ENCODE measurements around the gene MCM3.

Gene MCM3

GRCh38 chr6:52317841-52318581 lies 33.5 kb upstream of the MCM3 start:
- Histone ChIP-seq H3F3A (ENCODE audit: control insufficient read depth, insufficient read depth) (no peaks in the 10 kb centered on the region), H3K36me3 (ENCODE audit: control insufficient read depth, low read length) (no peaks in the 10 kb centered on the region), H3K4me2 (ENCODE audit: low read length) (no peak overlapping the region), H3K4me3 (ENCODE audit: low read length) (no peak overlapping the region), H3K79me2 (ENCODE audit: control insufficient read depth, low read length) (no peaks in the 10 kb centered on the region), H3K27ac (ENCODE audit: low read depth, low read length) (no peak overlapping the region), H3K4me1 (ENCODE audit: control insufficient read depth, low read length) (no peaks in the 10 kb centered on the region), H3K27me3 (ENCODE audit: control insufficient read depth, low read length) (no peaks in the 10 kb centered on the region), H4K20me1 (ENCODE audit: control insufficient read depth, insufficient read depth, low read depth, low read length) (no peaks in the 10 kb centered on the region), H3K9me3 (ENCODE audit: control insufficient read depth, insufficient read depth, low read length) (no peaks in the 10 kb centered on the region), H3K9me2 (replicated peaks; ENCODE audit: control insufficient read depth, low read length) (no peaks in the 10 kb centered on the region)
- TF ChIP-seq CTCF (IDR thresholded peaks at IDR 0.05; ENCODE audit: low read depth, low read length, poor library complexity, severe bottlenecking) (no peak), EZH2phosphoT487 (IDR thresholded peaks at IDR 0.05; ENCODE audit: borderline replicate concordance, low read length) (no peak)

- Histone ChIP-seq H3K27ac (ENCODE audit: low read depth, low read length) (no peak overlapping the region), H3K36me3 (ENCODE audit: control insufficient read depth, low read length) (no peaks in the 10 kb centered on the region), H3K27me3 (ENCODE audit: control insufficient read depth, low read length) (no peaks in the 10 kb centered on the region), H3K79me2 (ENCODE audit: control insufficient read depth, low read length) (no peaks in the 10 kb centered on the region), H3K4me2 (ENCODE audit: low read length) (no peak overlapping the region), H3K9me3 (ENCODE audit: control insufficient read depth, insufficient read depth, low read length) (no peaks in the 10 kb centered on the region), H3K4me3 (ENCODE audit: low read length) (no peak overlapping the region), H4K20me1 (ENCODE audit: control insufficient read depth, insufficient read depth, low read depth, low read length) (no peaks in the 10 kb centered on the region), H3K9me2 (replicated peaks; ENCODE audit: control insufficient read depth, low read length) (no peaks in the 10 kb centered on the region), H3F3A (ENCODE audit: control insufficient read depth, insufficient read depth) (0 out of 2 replicates have a peak, but pooled peaks cover 4% of the 10 kb centered on the region), H3K4me1 (ENCODE audit: control insufficient read depth, low read length) (no peaks in the 10 kb centered on the region)
- TF ChIP-seq EZH2phosphoT487 (IDR thresholded peaks at IDR 0.05; ENCODE audit: borderline replicate concordance, low read length) (no peak), CTCF (IDR thresholded peaks at IDR 0.05; ENCODE audit: low read depth, low read length, poor library complexity, severe bottlenecking) (no peak)
Observed at GRCh38 chr6:52317211-52317610, 32.7 kb upstream of the MCM3 start.

GRCh38 chr6:52314752-52315151 lies 30.2 kb upstream of the MCM3 start:
- H3K27me3 ChIP-seq (ENCODE audit: control insufficient read depth, low read length): no peaks in the 10 kb centered on the region
- 0 out of 2 replicates have a peak, but pooled peaks cover 4% of the 10 kb centered on the region for H3F3A ChIP-seq (ENCODE audit: control insufficient read depth, insufficient read depth)
- H3K79me2 ChIP-seq (ENCODE audit: control insufficient read depth, low read length): no peaks in the 10 kb centered on the region
- TF ChIP-seq EZH2phosphoT487 (IDR thresholded peaks at IDR 0.05; ENCODE audit: borderline replicate concordance, low read length) (no peak), CTCF (IDR thresholded peaks at IDR 0.05; ENCODE audit: low read depth, low read length, poor library complexity, severe bottlenecking) (no peak)
- H3K4me1 ChIP-seq (ENCODE audit: control insufficient read depth, low read length): peaks cover 2% of the 10 kb centered on the region; the same call in 1 of the 2 replicates
- H3K9me2 ChIP-seq (replicated peaks; ENCODE audit: control insufficient read depth, low read length): no peaks in the 10 kb centered on the region
- no peaks in the 10 kb centered on the region for H3K9me3 ChIP-seq (ENCODE audit: control insufficient read depth, insufficient read depth, low read length)
- H3K36me3 ChIP-seq (ENCODE audit: control insufficient read depth, low read length): no peaks in the 10 kb centered on the region
- no peak overlapping the region for H3K4me2 ChIP-seq (ENCODE audit: low read length)
- H4K20me1 ChIP-seq (ENCODE audit: control insufficient read depth, insufficient read depth, low read depth, low read length): no peaks in the 10 kb centered on the region
- no peak overlapping the region for H3K4me3 ChIP-seq (ENCODE audit: low read length)
- no peak overlapping the region for H3K27ac ChIP-seq (ENCODE audit: low read depth, low read length)

All from DOHH2 (cell line).